K562 (cell line): ENCODE results near the gene SCRN2. TPM values are rescaled to one million over a fixed set of nuclear protein-coding genes. Genes with fewer than 3 reads are reported as not detected.

Source experiments
- ATAC-seq: fragments of 200-7000 bp; cut with Tn5 transposase; 3 replicates; pipeline ENCODE4 v1.9.1; 2020; ENCODE audit warnings: moderate library complexity
- BruUV-seq: library from RNA; stranded (reverse); fragments of 400-500 nt; replicated peaks from 2 replicates; lab custom pipeline; 2021; lab: Mats Ljungman, UMichigan
- CTCF ChIA-PET: fragments of 300-600 bp; formaldehyde crosslinking; extraction: SDS; loops from one replicate; lab custom pipeline; 2021; ENCODE audit warnings: low intra/inter-chr PET ratio; lab: Yijun Ruan, JAX
- POLR2A ChIA-PET: fragments of 300-600, 350-650 bp; sonication (Branson Sonifier 250); formaldehyde crosslinking; extraction: SDS; loops from one replicate; lab custom pipeline; 2021; ENCODE audit warnings: antibody characterized with exemption, inconsistent platforms; lab: Yijun Ruan, JAX
- DNase-seq, 4 experiments: peaks; one replicate each; pipeline versions ENCODE4 v3.0.0 to v3.0.0-alpha.2; 2011 to 2018; ENCODE audit warnings: low spot score in 3 of 4, mixed read lengths in 3 of 4; ENCODE audit errors: extremely low read depth in 1 of 4
- FAIRE-seq: peaks from 2 replicates; lab custom pipeline; 2011; peaks lifted over from hg19 to GRCh38; lab: Jason Lieb, UNC
- H2AFZ ChIP-seq: 2 replicates; pipeline ENCODE4 v1.6.0; 2011; ENCODE audit warnings: low read depth, low read length, control low read depth, inconsistent platforms
- H3K27ac ChIP-seq: fragments of 200-600 bp; 3 replicates; pipeline ENCODE4 v1.8.0; 2011; ENCODE audit warnings: low read depth, mild to moderate bottlenecking, control low read depth, inconsistent platforms, low read length, moderate library complexity, mixed read lengths; ENCODE audit errors: extremely low read depth
- H3K27me3 ChIP-seq, 2 experiments: fragments of 300-600 bp in 1 of 2; 2 replicates in 1 of 2; 3 replicates in 1 of 2; pipeline versions ENCODE4 v1.6.0 to v1.8.0; 2011; ENCODE audit warnings: inconsistent platforms in 2 of 2, low read length in 2 of 2, mild to moderate bottlenecking in 1 of 2, mixed read lengths in 1 of 2, moderate library complexity in 1 of 2; ENCODE audit not compliant: control insufficient read depth in 2 of 2, insufficient read depth in 2 of 2
- H3K36me3 ChIP-seq: fragments of 300-600 bp; 3 replicates; pipeline ENCODE4 v1.8.0; 2011; ENCODE audit warnings: mild to moderate bottlenecking, low read length, inconsistent platforms; ENCODE audit not compliant: control insufficient read depth, insufficient read depth
- H3K4me1 ChIP-seq, 2 experiments: fragments of 200-600 bp in 1 of 2; replicated peaks in 1 of 2; 2 replicates in 1 of 2; 3 replicates in 1 of 2; pipeline versions ENCODE4 v1.5.1 to v1.8.0; 2011; ENCODE audit warnings: inconsistent platforms in 2 of 2, low read length in 2 of 2, mild to moderate bottlenecking in 1 of 2, mixed read lengths in 1 of 2, moderate library complexity in 1 of 2; ENCODE audit not compliant: control insufficient read depth in 2 of 2, insufficient read depth in 2 of 2
- H3K4me2 ChIP-seq: 2 replicates; pipeline ENCODE4 v1.6.1; 2011; ENCODE audit warnings: low read length, control low read depth, inconsistent platforms, mixed read lengths; ENCODE audit not compliant: insufficient read depth
- H3K4me3 ChIP-seq: fragments of 200-600 bp; sonication (generic), shearing (Covaris generic); 2 replicates; pipeline ENCODE4 v1.5.1; 2016; ENCODE audit warnings: control low read depth, inconsistent platforms
- H3K79me2 ChIP-seq: fragments of 200-600 bp; 3 replicates; pipeline ENCODE4 v1.8.0; 2011; ENCODE audit warnings: low read length, inconsistent platforms; ENCODE audit not compliant: control insufficient read depth, insufficient read depth
- H3K9ac ChIP-seq, 2 experiments: 2 replicates each; pipeline versions ENCODE4 v1.6.0 to v1.6.1; 2011; ENCODE audit warnings: low read depth in 2 of 2, low read length in 2 of 2, control low read depth in 1 of 2, inconsistent platforms in 1 of 2, mild to moderate bottlenecking in 1 of 2, mixed read lengths in 1 of 2; ENCODE audit not compliant: insufficient read depth in 1 of 2
- H3K9me1 ChIP-seq: one replicate; pipeline ENCODE4 v1.6.0; 2011; ENCODE audit warnings: inconsistent platforms, mild to moderate bottlenecking, low read length, moderate library complexity; ENCODE audit not compliant: control insufficient read depth, insufficient read depth
- H3K9me3 ChIP-seq: replicated peaks from 2 replicates; pipeline ENCODE4 v1.5.1; 2011; ENCODE audit warnings: low read depth, low read length, inconsistent platforms; ENCODE audit not compliant: control insufficient read depth, insufficient read depth
- H4K20me1 ChIP-seq: replicated peaks from 2 replicates; pipeline ENCODE4 v1.6.1; 2011; ENCODE audit warnings: low read length, inconsistent platforms, mixed read lengths; ENCODE audit not compliant: control insufficient read depth, insufficient read depth
- CBFA2T2 ChIP-seq: fragments of 450-650 bp; conservative IDR thresholded peaks from 2 replicates; pipeline ENCODE4 v1.6.1; 2017; ENCODE audit warnings: mild to moderate bottlenecking
- CREM ChIP-seq: IDR thresholded peaks from 2 replicates; pipeline ENCODE4 v1.6.1; 2014; ENCODE audit warnings: antibody characterized with exemption, low read depth
- DPF2 ChIP-seq: fragments of 450-650 bp; IDR thresholded peaks from 2 replicates; pipeline ENCODE4 v1.6.1; 2016
- EGR1 ChIP-seq: fragments of 450-650 bp; conservative IDR thresholded peaks from 2 replicates; pipeline ENCODE4 v1.6.1; 2017; ENCODE audit warnings: mild to moderate bottlenecking
- HDAC1 ChIP-seq, 2 experiments: fragments of 450-650 bp; IDR thresholded peaks; 2 replicates each; pipeline ENCODE4 v1.6.1; 2016 to 2017; ENCODE audit warnings: inconsistent platforms in 1 of 2, mild to moderate bottlenecking in 1 of 2, moderate library complexity in 1 of 2
- KDM1A ChIP-seq, 2 experiments: fragments of 450-650 bp; IDR thresholded peaks; 2 replicates each; pipeline ENCODE4 v1.6.1; 2016; ENCODE audit warnings: mild to moderate bottlenecking in 2 of 2
- MECOM ChIP-seq: fragments of 250-450 bp; sonication (Bioruptor Pico); IDR thresholded peaks from 2 replicates; pipeline ENCODE4 v1.8.0; 2022; ENCODE audit warnings: inconsistent platforms
- MEIS2 ChIP-seq: fragments of 450-650 bp; IDR thresholded peaks from 2 replicates; pipeline ENCODE4 v1.6.1; 2014; ENCODE audit warnings: mild to moderate bottlenecking; ENCODE audit not compliant: partially characterized antibody
- RCOR1 ChIP-seq, 2 experiments: IDR thresholded peaks; 2 replicates each; pipeline ENCODE4 v1.6.1; 2012; ENCODE audit warnings: low read depth in 2 of 2, low read length in 2 of 2, borderline replicate concordance in 1 of 2, improper control_type of control experiment in 1 of 2
- SMARCA4 ChIP-seq: fragments of 450-650 bp; IDR thresholded peaks from 2 replicates; pipeline ENCODE4 v1.6.1; 2016
- STAG1 ChIP-seq: sonication (generic); formaldehyde crosslinking; IDR thresholded peaks from 2 replicates; pipeline ENCODE4 v1.5.0; 2020; ENCODE audit warnings: missing genetic modification reagents, borderline replicate concordance
- TCF3 ChIP-seq: sonication (generic); formaldehyde crosslinking; IDR thresholded peaks from 2 replicates; pipeline ENCODE4 v1.4.0; 2020; ENCODE audit warnings: mild to moderate bottlenecking, missing genetic modification reagents
- WGBS: fragments of 100-300 bp; shearing (Covaris generic); methylation state at CpG from one replicate; pipeline ENCODE4 v1.1.6; 2016; ENCODE audit warnings: low coverage, mixed read lengths; ENCODE audit not compliant: insufficient coverage; ENCODE audit errors: missing lambda C conversion rate; 5-methylcytosine and 5-hydroxymethylcytosine counted together
- in situ Hi-C: fragments of 300-500 bp; cut with MboI; formaldehyde crosslinking; loops from 4 replicates; pipeline ENCODE4 v1.15.0; 2018; ENCODE audit warnings: inconsistent platforms, mixed read lengths
- intact Hi-C: fragments of 100-400 bp; cut with micrococcal nuclease; formaldehyde crosslinking; loops from 2 replicates; pipeline ENCODE4 v1.14.2; 2022
- polyA plus RNA-seq, 8 experiments: library from polyadenylated mRNA; depleted of rRNA in 4 of 8; stranded (reverse) in 5 of 8; unstranded in 3 of 8; fragments of >200 nt; fragmentation: Nextera tagmentation in 2 of 8; fragmentation: Illumina TruSeq in 1 of 8; extraction: Ambion mirVana in 2 of 8; extraction: Trizol in 1 of 8; gene quantifications; 2 replicates each; pipeline versions ENCODE4 v1.2.1 to v1.2.3, GENCODE V29; 2011 to 2014; ENCODE audit warnings: inconsistent platforms in 1 of 8, missing spikeins in 1 of 8
- total RNA-seq, 7 experiments: library from RNA; depleted of rRNA in 6 of 7; stranded (reverse); fragments of >200 nt in 6 of 7; fragmentation: Illumina TruSeq in 2 of 7; extraction: Trizol in 2 of 7; gene quantifications; 2 replicates each; pipeline versions ENCODE4 v1.2.1 to v1.2.3, GENCODE V29; 2011 to 2021; ENCODE audit warnings: low replicate concordance in 1 of 7
- TF ChIP-seq, protein P1 (sequence below): IDR thresholded peaks from 3 replicates; pipeline ENCODE4 v1.6.1; 2011; ENCODE audit warnings: borderline replicate concordance, mild to moderate bottlenecking, moderate library complexity; ENCODE audit not compliant: insufficient read length; ENCODE audit errors: extremely low read depth
- TF ChIP-seq, protein P2 (sequence below), 2 experiments: fragments of 450-650 bp; IDR thresholded peaks; 2 replicates each; pipeline ENCODE4 v1.6.1; 2016
- TF ChIP-seq, protein P3 (sequence below), 3 experiments: fragments of 200-800 bp in 1 of 3; fragments of 250-450 bp in 1 of 3; fragments of 450-650 bp in 1 of 3; sonication (Bioruptor Pico) in 1 of 3; sonication (Bioruptor generic) in 1 of 3; formaldehyde crosslinking in 1 of 3; IDR thresholded peaks; 2 replicates each; pipeline versions ENCODE4 v1.6.1 to v1.8.0; 2016 to 2022; ENCODE audit warnings: mild to moderate bottlenecking in 2 of 3, missing genetic modification characterization in 2 of 3, missing compliant biosample characterization in 1 of 3, moderate library complexity in 1 of 3

Gene SCRN2
- total and polyA plus RNA-seq, 9 of the 15 experiments (the other 6 are each of a cell fraction or from before 2014, with no cell fraction given): 0.25 to 32.9 (median 13.6) TPM

DNA sequence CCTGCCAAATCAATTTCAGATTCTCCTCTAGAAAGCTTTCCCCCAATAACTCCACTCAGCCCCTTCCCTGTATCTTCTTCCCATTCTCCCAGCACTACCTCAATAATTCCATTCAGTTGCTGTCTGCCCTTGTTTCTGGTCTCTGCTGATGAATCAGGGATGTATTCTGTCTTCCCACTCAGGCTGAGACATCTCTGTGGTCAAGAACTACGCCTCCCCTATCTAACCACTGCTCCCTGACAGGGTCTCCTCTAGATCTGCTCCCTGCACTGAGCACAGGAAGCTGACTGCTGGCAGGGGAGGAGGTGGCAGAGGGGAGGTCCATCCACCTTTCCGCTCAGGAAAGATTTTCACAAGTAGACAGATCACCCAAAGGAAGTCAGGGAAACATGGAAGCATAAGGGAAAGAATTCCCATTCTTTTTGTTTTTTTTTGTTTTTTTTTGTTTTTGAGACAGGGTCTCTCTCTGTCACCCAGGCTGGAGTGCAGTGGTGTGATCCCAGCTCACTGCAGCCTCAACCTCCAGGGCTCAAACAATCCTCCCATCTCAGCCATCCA lies 38.0 kb upstream of the SCRN2 start:
- no peaks in the 10 kb centered on the region for H3K9me3 ChIP-seq
- H3K9ac ChIP-seq: no peak overlapping the region
- no peaks in the 10 kb centered on the region for H3K36me3 ChIP-seq
- no peaks in the 10 kb centered on the region for H3K27me3 ChIP-seq
- ChIA-PET CTCF (no interaction called here), POLR2A (interaction anchor here (0.6 to 0.8 kb wide), 4 partner anchors 17 to 70 kb away, joined by 3 read pairs; no protein-coding TSS in a partner anchor)
- ATAC-seq: peak; percentile 52
- H3K4me3 ChIP-seq: no peak overlapping the region
- in situ Hi-C loops (no loop called here), intact Hi-C loops (no loop called here)
- no TSS peak for BruUV-seq
- no peak overlapping the region for H2AFZ ChIP-seq
- peaks cover 35 to 40% of the 10 kb centered on the region in 2 experiments for H3K4me1 ChIP-seq
- H3K79me2 ChIP-seq: no peaks in the 10 kb centered on the region
- no peaks in the 10 kb centered on the region for H3K9me1 ChIP-seq
- FAIRE-seq: peak; percentile 96
- H4K20me1 ChIP-seq: no peaks in the 10 kb centered on the region
- no peak overlapping the region for H3K27ac ChIP-seq
- DNase-seq: peak; percentile 37 to 69 (median 47)
- 8% methylated on average over 2 of the region's 2 CpGs for WGBS
- H3K4me2 ChIP-seq: no peak overlapping the region
- TF ChIP-seq, protein P1, sequence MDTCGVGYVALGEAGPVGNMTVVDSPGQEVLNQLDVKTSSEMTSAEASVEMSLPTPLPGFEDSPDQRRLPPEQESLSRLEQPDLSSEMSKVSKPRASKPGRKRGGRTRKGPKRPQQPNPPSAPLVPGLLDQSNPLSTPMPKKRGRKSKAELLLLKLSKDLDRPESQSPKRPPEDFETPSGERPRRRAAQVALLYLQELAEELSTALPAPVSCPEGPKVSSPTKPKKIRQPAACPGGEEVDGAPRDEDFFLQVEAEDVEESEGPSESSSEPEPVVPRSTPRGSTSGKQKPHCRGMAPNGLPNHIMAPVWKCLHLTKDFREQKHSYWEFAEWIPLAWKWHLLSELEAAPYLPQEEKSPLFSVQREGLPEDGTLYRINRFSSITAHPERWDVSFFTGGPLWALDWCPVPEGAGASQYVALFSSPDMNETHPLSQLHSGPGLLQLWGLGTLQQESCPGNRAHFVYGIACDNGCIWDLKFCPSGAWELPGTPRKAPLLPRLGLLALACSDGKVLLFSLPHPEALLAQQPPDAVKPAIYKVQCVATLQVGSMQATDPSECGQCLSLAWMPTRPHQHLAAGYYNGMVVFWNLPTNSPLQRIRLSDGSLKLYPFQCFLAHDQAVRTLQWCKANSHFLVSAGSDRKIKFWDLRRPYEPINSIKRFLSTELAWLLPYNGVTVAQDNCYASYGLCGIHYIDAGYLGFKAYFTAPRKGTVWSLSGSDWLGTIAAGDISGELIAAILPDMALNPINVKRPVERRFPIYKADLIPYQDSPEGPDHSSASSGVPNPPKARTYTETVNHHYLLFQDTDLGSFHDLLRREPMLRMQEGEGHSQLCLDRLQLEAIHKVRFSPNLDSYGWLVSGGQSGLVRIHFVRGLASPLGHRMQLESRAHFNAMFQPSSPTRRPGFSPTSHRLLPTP: no peak
- TF ChIP-seq RCOR1 (IDR thresholded peaks at IDR 0.05; ENCODE audit: borderline replicate concordance in 1 of 2, low read depth in 2 of 2, low read length in 2 of 2): peak in 1 of 2 experiments; percentile 16; a peak in 1 of 4 replicates
- TF ChIP-seq MECOM (CRISPR knock-in tag): 0 out of 2 replicates have a peak, but pooled peaks have one; percentile 42
- peak; percentile 51 for TF ChIP-seq DPF2
- TF ChIP-seq KDM1A (IDR thresholded peaks at IDR 0.05): peak; percentile 44 to 59; a peak in 1 of 4 replicates
- TF ChIP-seq MEIS2: peak; percentile 27
- TF ChIP-seq HDAC1 (IDR thresholded peaks at IDR 0.05): peak in 1 of 2 experiments; percentile 59; a peak in 1 of 4 replicates
- TF ChIP-seq, protein P2, sequence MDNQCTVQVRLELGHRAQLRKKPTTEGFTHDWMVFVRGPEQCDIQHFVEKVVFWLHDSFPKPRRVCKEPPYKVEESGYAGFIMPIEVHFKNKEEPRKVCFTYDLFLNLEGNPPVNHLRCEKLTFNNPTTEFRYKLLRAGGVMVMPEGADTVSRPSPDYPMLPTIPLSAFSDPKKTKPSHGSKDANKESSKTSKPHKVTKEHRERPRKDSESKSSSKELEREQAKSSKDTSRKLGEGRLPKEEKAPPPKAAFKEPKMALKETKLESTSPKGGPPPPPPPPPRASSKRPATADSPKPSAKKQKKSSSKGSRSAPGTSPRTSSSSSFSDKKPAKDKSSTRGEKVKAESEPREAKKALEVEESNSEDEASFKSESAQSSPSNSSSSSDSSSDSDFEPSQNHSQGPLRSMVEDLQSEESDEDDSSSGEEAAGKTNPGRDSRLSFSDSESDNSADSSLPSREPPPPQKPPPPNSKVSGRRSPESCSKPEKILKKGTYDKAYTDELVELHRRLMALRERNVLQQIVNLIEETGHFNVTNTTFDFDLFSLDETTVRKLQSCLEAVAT (IDR thresholded peaks at IDR 0.05): no peak
- TF ChIP-seq, protein P3, sequence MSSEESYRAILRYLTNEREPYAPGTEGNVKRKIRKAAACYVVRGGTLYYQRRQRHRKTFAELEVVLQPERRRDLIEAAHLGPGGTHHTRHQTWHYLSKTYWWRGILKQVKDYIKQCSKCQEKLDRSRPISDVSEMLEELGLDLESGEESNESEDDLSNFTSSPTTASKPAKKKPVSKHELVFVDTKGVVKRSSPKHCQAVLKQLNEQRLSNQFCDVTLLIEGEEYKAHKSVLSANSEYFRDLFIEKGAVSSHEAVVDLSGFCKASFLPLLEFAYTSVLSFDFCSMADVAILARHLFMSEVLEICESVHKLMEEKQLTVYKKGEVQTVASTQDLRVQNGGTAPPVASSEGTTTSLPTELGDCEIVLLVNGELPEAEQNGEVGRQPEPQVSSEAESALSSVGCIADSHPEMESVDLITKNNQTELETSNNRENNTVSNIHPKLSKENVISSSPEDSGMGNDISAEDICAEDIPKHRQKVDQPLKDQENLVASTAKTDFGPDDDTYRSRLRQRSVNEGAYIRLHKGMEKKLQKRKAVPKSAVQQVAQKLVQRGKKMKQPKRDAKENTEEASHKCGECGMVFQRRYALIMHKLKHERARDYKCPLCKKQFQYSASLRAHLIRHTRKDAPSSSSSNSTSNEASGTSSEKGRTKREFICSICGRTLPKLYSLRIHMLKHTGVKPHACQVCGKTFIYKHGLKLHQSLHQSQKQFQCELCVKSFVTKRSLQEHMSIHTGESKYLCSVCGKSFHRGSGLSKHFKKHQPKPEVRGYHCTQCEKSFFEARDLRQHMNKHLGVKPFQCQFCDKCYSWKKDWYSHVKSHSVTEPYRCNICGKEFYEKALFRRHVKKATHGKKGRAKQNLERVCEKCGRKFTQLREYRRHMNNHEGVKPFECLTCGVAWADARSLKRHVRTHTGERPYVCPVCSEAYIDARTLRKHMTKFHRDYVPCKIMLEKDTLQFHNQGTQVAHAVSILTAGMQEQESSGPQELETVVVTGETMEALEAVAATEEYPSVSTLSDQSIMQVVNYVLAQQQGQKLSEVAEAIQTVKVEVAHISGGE (CRISPR knock-in tag; IDR thresholded peaks at IDR 0.05): peak in 1 of 3 experiments; percentile 26; a peak in 1 of 6 replicates
- 0 out of 2 replicates have a peak, but pooled peaks have one; percentile 8 for TF ChIP-seq TCF3 (CRISPR knock-in tag)
- 0 out of 2 replicates have a peak, but pooled peaks have one; percentile 26 for TF ChIP-seq SMARCA4
- 0 out of 2 replicates have a peak, but pooled peaks have one; percentile 8 for TF ChIP-seq CREM
- peak; percentile 20 for TF ChIP-seq CBFA2T2
- peak; percentile 45 for TF ChIP-seq EGR1
- TF ChIP-seq STAG1 (CRISPR knock-in tag): no peak
